WERI-Rb-1 (cell line): ENCODE data around the gene RIN1.
"Not testable (repeated sequence)": the region's sequence is repeated elsewhere in the genome, so short reads cannot be mapped to it uniquely, and the experiment has no call there.

Experiments
- DNase-seq: peaks from one replicate; pipeline ENCODE4 v3.0.0-alpha.2; 2020
- H3K27ac ChIP-seq: fragments of 250-450 bp; sonication (Bioruptor Pico); 2 replicates; pipeline ENCODE4 v1.5.1; 2020; ENCODE audit warnings: mild to moderate bottlenecking, moderate library complexity
- H3K27me3 ChIP-seq: fragments of 250-450 bp; sonication (Bioruptor Pico); 2 replicates; pipeline ENCODE4 v1.5.1; 2021; ENCODE audit warnings: mild to moderate bottlenecking, low read depth, moderate library complexity; ENCODE audit not compliant: insufficient read depth, severe bottlenecking
- H3K36me3 ChIP-seq: fragments of 250-450 bp; sonication (Bioruptor Pico); 2 replicates; pipeline ENCODE4 v1.5.1; 2020; ENCODE audit warnings: mild to moderate bottlenecking, moderate library complexity
- H3K4me3 ChIP-seq: 2 replicates; pipeline ENCODE4 v1.5.1; 2011; ENCODE audit warnings: low read depth, mild to moderate bottlenecking, control low read depth, low read length
- H3K9me3 ChIP-seq: fragments of 250-450 bp; sonication (Bioruptor Pico); 2 replicates; pipeline ENCODE4 v1.5.1; 2021; ENCODE audit warnings: mild to moderate bottlenecking, moderate library complexity; ENCODE audit not compliant: severe bottlenecking
- CTCF ChIP-seq: IDR thresholded peaks from 2 replicates; pipeline ENCODE4 v1.5.1; 2011; ENCODE audit warnings: low read depth, mild to moderate bottlenecking, control low read depth, inconsistent platforms, low read length

The RIN1 gene

GRCh38 chr11:66311470-66311964 lies 24.7 kb downstream of the RIN1 start:
- DNase-seq = peak; percentile 59
- H3K27me3 ChIP-seq = no peaks in the 10 kb centered on the region
- peak overlapping the region; percentile 69 for H3K4me3 ChIP-seq
- no peaks in the 10 kb centered on the region for H3K9me3 ChIP-seq
- no peaks in the 10 kb centered on the region for H3K36me3 ChIP-seq
- peak overlapping the region; percentile 81 for H3K27ac ChIP-seq
- peak; percentile 81; the same call in 1 of the 2 replicates for TF ChIP-seq CTCF

GRCh38 chr11:66310803-66311440 lies 25.3 kb downstream of the RIN1 start:
- not testable (repeated sequence) for H3K36me3 ChIP-seq, H3K9me3 ChIP-seq, H3K27me3 ChIP-seq, H3K4me3 ChIP-seq, DNase-seq
- H3K27ac ChIP-seq = peak overlapping the region; percentile 81

- Histone ChIP-seq H3K27ac (no peak overlapping the region), H3K9me3 (no peaks in the 10 kb centered on the region), H3K4me3 (no peak overlapping the region), H3K27me3 (no peaks in the 10 kb centered on the region), H3K36me3 (no peaks in the 10 kb centered on the region)
- DNase-seq = no peak
- TF ChIP-seq CTCF = no peak
These were observed 25.9 kb downstream of the RIN1 start for GRCh38 chr11:66310324-66310723.

GRCh38 chr11:66309475-66309874 lies 26.8 kb downstream of the RIN1 start:
- Histone ChIP-seq H3K27me3 (no peaks in the 10 kb centered on the region), H3K9me3 (no peaks in the 10 kb centered on the region), H3K36me3 (no peaks in the 10 kb centered on the region), H3K27ac (no peak overlapping the region), H3K4me3 (no peak overlapping the region)
- DNase-seq = no peak
- TF ChIP-seq CTCF = no peak

GRCh38 chr11:66302656-66303055 lies 33.6 kb downstream of the RIN1 start:
- no peak for TF ChIP-seq CTCF

GRCh38 chr11:66299186-66299585 lies 37.0 kb downstream of the RIN1 start:
- Histone ChIP-seq H3K4me3 (no peak overlapping the region), H3K27me3 (no peaks in the 10 kb centered on the region), H3K36me3 (peaks cover 5% of the 10 kb centered on the region), H3K27ac (no peak overlapping the region), H3K9me3 (no peaks in the 10 kb centered on the region)
- no peak for TF ChIP-seq CTCF
- no peak for DNase-seq

More at GRCh38 chr11:66302656-66303055, 33.6 kb downstream of the RIN1 start:
- Histone ChIP-seq H3K9me3 (no peaks in the 10 kb centered on the region), H3K27ac (no peak overlapping the region), H3K36me3 (no peaks in the 10 kb centered on the region), H3K4me3 (no peak overlapping the region), H3K27me3 (no peaks in the 10 kb centered on the region)
- DNase-seq = no peak
